HG03558 (cell line): ENCODE measurements around the gene AKAP12.

Source experiments
- ATAC-seq: cut with Tn5 transposase; IDR thresholded peaks from one replicate; pipeline ENCODE4 v1.9.1; 2021; ENCODE audit warnings: moderate number of reproducible peaks; ENCODE audit not compliant: unreplicated experiment; ENCODE audit errors: extremely low read depth

Gene AKAP12

DNA sequence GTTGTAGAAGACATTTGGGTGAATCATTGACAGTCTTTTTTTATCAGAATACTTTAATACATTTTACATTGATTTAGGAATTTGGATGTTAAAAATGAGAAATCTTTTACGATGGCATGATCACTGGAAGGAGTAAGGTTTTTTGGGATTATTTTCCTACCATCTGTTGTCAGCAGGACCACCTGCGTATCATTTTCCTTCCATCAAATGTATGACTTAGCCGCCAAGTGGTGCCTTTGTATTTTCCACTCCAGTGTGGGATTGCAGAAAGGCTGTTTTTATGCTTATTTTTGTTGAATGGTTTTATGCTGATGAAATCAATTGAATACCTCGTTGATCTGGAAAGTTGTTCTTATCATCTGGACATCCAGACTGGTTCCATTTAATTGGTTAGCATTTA, 35.8 kb downstream of the AKAP12 start:
- no peak for ATAC-seq

DNA sequence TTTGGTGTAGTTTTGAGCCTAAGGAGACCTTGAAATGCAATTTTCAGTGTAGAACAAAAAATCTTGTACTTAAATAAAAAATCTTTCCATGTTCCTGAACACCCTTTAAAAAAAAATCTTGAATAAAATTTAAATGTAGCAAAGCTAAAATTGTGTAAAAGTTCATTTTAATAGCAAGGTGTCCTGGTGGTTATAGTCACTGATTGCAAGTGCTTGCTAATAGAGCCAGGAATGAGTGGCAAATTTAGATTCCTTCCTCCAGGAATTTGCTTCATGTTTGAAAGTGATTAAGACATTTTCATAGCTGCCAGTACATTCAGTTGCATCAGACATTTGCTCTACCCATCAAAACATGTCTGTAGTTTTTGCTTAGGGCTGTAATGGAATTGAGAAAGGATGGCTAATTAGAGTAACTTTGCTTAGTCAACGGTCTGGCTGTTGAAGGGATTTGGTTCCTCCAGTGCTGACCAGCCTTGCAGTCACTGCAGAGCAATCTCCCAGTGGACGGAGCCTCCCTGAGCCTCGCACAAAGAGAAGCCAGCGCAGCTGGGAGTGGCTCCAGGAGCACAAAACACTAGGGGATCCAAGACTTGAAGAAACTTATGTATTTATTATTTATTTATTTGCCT, 36.5 kb downstream of the AKAP12 start:
- no peak for ATAC-seq

DNA sequence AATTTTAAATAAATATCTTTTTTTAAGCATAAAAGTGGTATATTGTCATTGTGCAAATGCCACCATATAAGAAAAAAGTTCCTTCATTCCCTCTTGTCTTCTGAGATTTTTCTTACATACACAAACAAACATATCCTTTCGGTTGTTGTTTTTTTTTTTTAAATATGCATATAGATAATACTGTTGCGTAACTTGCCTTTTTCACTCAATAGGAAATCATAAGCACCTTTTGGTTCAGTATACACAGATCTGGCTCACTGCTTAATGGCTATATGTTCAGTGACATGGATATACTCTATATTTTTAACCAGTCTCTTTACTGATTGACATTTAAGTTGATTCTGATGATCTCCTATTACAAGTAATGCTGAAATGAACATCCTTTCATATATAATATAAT, 40.1 kb downstream of the AKAP12 start:
- no peak for ATAC-seq

DNA sequence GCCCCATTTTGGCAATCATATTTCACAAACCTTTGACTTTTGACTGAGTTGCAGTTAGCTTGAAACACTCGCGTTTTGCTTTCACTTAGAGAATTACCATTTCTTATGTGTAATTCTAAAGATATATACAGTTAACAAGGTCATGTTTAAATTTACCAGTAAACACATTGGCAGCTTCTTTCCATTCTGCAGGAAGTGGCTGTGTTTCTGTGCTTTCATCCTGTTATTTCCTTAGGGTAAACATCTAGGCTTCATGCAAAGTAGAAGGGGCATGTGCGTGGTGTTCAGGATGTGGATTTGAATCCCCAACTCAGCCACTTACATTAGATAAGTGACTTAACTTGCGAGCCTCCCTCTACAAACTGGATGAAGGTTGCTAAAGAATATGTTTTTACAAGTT, 41.1 kb downstream of the AKAP12 start:
- ATAC-seq, result no peak

DNA sequence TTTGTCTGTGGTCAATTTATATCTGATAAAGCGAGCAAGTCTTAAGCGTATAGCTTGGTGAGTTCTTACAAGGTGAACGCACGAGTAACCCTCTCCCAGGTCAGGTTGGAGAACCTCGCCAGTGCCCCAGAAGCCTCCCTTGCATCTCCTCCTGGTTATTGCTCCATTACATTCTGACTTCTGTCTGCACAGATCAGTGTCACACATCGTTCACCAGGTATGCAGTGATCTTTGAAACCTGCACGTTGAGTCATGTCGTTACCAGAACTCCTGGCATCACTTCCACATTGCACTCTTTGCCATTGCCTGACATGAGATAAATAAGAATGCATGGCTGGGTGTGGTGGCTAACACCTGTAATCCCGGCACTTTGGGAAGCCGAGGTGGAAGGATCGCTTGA, 44.2 kb downstream of the AKAP12 start:
- ATAC-seq, result peak; percentile 65

DNA sequence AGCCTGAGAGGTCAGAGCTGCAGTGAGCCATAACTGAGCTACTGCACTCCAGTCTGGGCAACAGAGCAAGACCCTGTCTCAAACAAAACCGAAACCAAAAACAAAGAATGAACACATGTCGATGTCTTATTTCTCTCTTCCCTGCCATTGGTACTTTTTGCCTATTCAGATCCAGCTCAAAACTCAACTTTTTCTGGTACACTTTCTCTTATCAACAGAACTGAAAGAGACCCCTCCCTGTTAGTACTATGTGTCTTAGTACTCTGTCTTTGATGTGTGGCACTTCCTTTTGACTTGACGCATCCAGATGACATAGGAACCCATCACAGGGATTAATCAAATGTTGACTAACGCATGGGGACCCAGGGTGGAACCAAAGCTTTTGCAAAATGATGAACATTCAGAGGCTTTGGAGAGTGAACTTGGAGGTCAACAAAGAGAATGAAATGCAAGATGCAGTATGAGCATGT, 44.8 kb downstream of the AKAP12 start:
- ATAC-seq, result no peak

DNA sequence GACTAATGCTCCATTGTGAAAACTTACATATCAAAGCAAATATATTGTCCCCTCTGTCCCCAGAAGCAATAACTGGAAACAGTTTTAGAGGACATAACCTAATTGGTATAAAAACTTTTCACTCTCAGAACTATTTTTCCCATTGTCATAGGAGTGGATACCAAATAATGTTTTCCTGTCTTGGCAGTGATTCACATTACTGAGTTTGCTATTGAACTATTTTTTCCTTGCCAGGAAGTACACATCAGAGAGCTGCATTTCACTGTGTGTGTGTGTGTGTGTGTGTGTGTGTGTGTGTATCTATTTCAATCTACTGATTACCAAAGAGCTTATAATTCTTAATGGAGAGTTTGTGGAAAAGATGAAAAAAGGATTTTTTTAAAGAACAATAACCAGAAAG, 45.4 kb downstream of the AKAP12 start:
- no peak for ATAC-seq

DNA sequence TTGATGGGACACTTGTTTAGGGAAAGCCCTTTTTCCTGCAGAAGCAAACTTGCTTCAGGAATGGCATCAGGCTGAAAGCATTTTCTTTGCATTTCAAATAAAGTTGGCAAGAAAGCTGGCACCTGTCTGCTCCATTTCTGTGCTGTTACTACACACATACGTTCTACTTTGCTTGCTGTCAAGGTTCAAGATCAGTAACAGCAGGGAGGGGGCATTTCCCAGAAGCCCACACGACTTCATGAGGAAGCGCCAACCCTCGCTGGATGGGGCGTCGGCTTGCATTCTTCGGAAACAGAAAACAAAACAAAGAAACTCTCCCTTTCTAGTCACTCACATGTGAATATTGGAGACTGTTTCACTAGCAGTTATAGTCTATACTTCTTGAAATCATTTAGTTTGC, 46.4 kb downstream of the AKAP12 start:
- ATAC-seq, result no peak

DNA sequence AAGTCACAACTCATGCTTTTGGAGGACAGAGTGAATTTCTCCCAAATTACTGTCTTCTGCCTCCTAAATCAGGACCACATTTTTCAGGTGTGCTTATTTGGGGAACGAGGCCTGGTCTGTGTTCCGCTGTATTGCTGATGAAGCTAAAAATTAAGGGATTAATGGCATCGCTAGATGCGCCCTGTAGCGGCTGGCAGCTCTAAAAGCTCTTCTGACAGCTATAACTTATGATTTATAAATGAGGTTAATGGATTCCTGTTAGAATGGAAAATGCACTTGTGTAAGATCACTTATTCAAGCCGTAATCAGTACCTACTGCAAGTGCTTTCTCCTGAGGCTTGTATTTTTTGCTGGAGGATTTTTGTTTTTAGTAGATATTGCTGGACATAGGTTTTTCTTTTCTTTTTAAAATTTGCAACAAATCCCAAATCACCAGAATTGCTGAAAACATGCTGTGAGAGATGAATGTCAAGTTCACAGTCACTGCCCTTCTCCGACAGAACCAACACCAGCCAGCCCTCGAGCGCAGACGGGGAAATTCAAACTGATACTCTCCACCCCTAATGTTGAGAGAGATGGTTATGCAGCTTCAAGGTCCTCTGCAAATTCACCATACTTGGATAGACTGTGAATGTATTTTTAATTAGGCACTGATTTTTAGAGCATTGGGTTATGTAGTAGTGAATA, 49.1 kb downstream of the AKAP12 start:
- ATAC-seq, result no peak

DNA sequence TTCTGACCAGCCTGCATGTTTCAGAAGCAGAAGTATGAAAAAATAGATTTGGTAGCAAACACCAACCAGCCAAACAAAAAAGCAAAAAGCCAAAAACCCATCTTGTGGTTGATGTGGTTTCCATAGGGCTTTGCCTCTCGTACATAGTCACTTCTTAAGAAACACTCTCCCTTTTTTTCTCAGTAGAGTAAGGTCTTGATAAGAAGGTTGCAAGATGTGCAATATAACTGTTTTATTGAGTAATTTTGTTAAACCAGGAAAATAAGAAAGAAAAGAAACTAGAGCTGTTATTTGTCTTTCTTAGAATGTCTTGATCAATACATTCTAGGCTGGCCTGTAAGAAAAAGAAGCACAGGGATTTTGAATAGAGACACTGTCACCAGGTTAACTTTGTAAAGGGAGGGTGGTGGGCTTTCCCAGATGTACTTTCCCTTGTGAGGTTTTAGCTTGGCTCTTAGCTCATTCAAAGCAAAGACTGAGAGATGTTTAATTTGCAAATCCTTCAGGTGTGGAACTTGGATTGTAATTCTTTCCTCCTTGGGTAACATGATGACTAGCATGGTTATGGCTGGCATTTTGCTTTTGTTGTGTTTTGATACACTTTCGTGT, 49.7 kb downstream of the AKAP12 start:
- no peak for ATAC-seq

DNA sequence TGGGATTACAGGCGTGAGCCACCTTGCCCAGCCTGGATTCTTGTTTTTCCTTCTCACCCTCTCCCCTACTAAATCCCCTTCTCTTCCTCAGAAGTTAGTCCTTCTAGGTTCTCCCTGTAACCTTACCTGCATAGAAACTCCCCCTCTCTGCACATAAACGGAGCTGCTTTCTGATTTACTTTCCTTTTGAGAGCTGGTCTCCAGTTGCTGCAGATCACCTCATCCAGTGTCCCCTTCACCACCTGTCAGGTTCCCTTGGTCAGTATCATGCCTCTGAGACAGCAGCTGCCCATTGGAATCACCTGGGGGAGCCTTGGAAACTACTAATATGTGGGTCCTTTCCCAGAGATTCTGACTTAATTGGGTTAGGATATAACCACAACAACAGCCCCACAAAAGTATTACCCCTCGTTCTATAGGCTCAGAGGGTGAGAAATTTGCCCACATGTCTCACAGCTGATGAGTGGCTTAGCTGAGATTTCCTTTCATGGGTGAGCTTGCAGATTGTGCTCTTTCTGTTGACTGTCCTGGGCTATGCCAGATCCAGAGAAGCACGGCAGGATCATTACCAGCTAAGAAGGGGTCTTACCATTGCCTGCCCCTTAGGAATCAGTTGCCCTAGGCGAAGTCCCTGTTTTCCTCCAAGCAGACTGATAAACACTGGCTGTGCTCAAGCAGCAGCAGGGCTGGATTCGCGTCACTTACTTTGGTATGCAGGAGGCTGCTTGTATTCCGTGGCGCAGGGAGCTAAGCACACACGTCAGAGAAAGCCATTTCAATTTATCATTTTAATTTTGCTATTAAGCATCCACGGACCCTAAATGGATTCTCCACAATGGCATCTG, 51.3 kb downstream of the AKAP12 start:
- no peak for ATAC-seq

DNA sequence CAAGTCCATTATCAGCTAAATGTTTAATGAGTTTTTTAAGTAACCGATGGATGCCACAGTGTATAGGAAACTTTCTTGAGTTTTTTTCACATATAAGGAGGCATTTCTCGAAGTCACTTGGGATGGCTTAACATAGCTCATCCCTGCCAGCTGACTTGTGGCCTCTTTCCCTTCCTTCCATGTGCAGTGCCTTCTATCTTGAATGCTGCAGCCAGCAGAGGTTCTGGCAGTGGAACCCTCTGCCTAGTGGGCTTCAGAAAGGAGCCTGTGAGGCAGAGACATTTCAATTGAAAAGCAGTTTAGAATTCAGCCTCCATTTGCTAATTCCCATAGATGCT, 51.9 kb downstream of the AKAP12 start:
- no peak for ATAC-seq

DNA sequence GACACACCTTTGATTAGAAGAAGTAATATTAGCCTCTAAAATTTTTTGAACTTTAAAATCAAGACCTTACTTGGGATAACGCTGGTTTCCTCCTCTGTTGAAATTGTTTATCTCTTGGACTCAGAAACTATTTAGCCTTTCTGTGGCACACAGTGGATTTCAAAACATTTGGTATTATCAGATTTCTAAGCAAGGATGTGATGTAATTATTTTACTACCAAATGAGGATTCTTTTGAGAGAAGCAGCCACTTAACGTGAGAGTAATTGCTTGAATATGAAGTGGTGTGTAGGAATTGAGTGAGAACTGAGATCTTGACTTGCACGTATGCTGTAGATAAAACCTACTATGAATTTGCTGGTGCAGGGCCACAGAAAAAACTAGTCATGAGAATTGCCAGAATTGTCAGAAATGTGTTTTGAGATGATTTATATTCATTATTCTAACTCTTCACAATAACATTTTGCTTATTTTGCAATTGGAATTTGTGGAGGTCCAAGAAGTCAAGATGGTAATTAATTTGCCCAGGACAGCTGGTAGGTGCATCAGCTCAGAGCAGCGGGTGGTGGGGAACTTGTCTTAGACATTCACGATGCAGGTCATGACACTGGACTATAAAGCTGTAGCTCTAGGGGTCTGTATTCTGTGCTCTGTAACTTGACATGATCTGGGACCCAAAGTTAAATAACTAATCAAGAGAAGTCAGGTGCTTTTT, 53.4 kb downstream of the AKAP12 start:
- no peak for ATAC-seq

DNA sequence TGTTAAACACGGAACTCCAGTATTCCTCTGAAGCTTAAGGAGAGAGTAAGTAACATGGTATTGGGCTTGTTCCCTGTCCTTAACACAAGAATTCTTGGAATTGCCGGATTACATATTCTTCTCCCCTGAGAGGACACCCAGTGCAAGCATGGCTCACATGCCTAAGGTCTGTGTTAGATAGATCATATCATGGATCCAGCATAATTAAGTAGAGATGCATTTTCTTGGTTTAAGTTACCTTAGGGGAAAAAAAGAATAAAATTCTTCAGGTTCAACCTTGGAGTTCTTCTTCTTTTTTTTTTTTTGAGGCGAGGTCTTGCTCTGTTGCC, 53.9 kb downstream of the AKAP12 start:
- ATAC-seq, result no peak

DNA sequence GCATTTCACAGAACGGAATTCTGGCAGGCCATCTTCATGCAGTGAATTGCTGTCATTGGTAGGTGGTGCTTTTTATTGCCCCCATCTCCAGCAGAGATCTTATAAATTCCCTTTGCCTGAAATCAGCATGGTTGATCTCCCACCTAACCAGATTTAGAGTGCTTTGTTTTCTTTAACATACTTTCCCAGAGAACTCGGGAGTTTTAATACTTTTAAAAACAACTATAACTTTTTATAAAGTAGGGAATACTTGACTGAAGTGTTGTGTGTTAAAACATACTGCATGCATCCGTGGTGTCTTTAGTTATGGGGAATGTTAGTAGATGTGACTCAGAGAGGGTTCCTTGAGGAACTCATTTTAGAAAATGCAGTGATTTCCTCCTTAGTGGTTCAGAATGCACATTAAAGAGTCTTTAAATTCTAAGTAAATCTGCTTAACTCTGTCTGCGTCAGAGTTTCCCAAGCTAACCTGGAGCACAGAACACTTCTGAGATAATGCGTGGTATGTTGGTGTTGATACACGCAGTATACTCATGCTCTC, 54.9 kb downstream of the AKAP12 start:
- no peak for ATAC-seq

DNA sequence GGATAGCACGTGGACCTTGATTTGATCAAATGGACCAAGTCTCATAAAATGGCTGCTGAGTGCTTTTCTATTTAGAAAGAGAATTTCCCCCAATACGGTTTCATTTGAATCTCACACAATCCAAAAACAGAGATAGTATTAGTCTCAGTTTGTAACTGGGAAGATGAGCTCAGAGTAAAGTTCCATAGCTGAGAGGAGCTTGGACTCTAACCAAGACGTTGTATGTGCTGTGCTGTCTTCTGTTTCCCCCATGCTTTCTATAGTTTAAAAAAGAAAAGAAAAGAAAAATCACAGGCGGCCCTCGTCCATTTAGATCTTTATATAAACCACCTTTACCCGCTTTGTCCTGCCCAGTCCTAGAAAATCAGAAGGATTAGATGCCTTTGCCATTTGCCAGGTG, 58.1 kb downstream of the AKAP12 start:
- no peak for ATAC-seq

DNA sequence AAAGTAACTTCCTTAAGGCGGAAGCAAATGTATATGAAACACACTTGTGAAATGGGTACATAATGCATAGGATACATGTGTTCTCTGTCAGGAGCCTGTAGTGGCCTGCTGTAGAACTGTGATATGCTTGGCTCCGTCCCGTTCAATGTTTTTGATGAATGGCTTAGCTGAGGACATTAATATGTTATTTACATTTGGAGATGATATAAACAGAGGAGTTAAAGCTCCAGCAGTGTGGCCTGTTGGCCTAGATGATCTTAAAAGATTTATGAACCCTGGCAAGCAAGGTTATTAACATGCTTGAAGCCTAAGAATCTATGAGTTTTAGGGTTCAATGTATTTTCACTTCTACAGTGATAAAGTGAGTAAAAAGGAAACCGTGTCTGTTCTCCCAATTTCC, 59.2 kb downstream of the AKAP12 start:
- no peak for ATAC-seq

DNA sequence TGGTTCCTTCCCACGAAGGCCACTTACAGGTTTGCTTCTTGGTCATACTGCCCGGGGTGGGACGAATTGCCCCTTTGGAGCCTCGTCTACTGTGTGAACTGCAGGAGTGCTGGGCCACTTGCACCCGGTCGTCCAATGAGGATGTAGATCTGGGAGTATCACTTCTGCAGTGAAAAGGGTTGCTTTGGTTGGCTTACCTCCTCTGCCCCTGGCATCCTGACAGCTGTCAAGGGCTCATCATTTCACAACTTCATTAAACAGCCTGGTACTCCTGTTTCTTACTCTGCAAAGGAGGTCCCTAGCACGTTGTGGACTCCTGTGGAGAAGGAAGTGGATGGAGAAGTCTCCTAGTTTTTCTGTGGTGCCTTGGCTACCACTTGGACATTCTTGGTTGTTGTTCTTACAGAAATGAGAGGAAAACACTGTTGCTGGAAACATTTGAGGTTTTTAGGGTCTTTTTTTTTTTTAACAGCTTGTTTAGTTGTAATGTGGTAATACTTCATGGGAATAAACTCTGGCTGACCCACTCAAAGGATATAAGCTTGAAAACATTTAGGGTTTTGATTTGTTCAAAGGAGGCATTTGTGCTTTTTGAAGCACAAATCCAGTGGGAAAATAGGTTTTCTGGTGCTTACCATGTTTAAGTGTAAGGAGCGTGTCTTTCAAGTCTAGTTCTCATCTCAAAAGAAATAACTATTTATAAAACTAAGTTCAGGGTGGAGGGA, 60.7 kb downstream of the AKAP12 start:
- ATAC-seq, result no peak

DNA sequence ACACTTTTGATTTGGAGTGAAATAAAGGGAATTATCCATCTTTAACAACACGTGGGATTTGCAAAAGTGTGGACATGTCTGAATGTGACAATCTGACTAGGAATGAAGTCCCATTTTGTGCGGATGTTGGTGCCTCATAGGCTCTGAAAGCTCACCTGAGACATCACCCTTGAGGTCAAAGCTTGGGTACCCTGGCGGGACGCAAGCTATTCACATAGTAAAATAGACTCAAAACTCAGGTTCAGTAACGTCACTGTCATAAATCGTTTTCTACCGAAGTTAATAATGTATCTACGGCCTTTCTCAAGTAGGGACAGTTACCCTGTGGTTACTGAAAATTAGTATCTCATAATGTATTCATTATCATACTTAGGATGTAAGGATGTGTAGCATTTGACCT, 61.8 kb downstream of the AKAP12 start:
- ATAC-seq, result no peak

DNA sequence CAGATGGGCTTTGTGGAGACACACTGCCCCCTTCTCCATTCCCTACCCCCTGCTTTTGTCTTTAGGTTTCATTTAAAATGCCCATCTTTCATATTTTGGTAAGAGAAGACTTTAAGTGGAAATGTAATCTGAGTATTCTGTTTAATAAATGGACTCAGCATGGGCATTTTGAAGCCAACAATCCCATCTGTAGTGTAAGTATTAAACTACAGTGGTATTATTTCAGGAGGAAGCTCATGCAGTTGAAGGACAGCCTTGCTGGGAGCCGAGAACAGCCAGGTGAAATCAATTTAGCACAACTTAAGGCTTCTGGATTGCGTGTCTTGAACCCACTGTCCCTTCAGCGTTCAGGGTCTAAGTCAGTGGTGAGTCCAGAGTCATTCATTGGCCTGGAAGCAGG, 63.5 kb downstream of the AKAP12 start:
- ATAC-seq, result no peak
